WTC11 (cell line): ENCODE results near the gene CAMK2D.

Experiments
- ARID4B ChIP-seq: sonication (generic); formaldehyde crosslinking; IDR thresholded peaks from 2 replicates; pipeline ENCODE4 v1.8.0; 2023; ENCODE audit warnings: missing genetic modification reagents, mild to moderate bottlenecking, borderline replicate concordance
- CTCF ChIP-seq: fragments of 200-600 bp; IDR thresholded peaks from 2 replicates; pipeline ENCODE4 v1.8.0; 2022; ENCODE audit warnings: antibody characterized with exemption
- E2F1 ChIP-seq: sonication (generic); formaldehyde crosslinking; IDR thresholded peaks from 2 replicates; pipeline ENCODE4 v1.8.0; 2022; ENCODE audit warnings: mild to moderate bottlenecking, missing genetic modification reagents
- JUN ChIP-seq: sonication (generic); formaldehyde crosslinking; IDR thresholded peaks from 2 replicates; pipeline ENCODE4 v1.8.0; 2023; ENCODE audit warnings: mild to moderate bottlenecking, missing genetic modification reagents
- MAX ChIP-seq: sonication (generic); formaldehyde crosslinking; IDR thresholded peaks from 2 replicates; pipeline ENCODE4 v1.8.0; 2022; ENCODE audit warnings: mild to moderate bottlenecking, missing genetic modification reagents
- MYBL2 ChIP-seq: sonication (generic); formaldehyde crosslinking; IDR thresholded peaks from 2 replicates; pipeline ENCODE4 v1.8.1; 2023; ENCODE audit warnings: mild to moderate bottlenecking, moderate library complexity, missing genetic modification reagents
- NFYB ChIP-seq: sonication (generic); formaldehyde crosslinking; conservative IDR thresholded peaks from 2 replicates; pipeline ENCODE4 v1.8.0; 2022; ENCODE audit warnings: low read depth, missing genetic modification reagents
- RORB ChIP-seq: fragments of 250-450 bp; sonication (Bioruptor Pico); IDR thresholded peaks from 2 replicates; pipeline ENCODE4 v1.9.0; 2021; ENCODE audit warnings: mild to moderate bottlenecking
- SMAD4 ChIP-seq: sonication (generic); formaldehyde crosslinking; IDR thresholded peaks from 2 replicates; pipeline ENCODE4 v1.8.0; 2022; ENCODE audit warnings: mild to moderate bottlenecking, missing genetic modification reagents
- TCF7 ChIP-seq: sonication (generic); formaldehyde crosslinking; IDR thresholded peaks from 2 replicates; pipeline ENCODE4 v1.8.0; 2022; ENCODE audit warnings: mild to moderate bottlenecking, low read depth, missing genetic modification reagents, moderate library complexity
- TEAD4 ChIP-seq: sonication (generic); formaldehyde crosslinking; IDR thresholded peaks from 2 replicates; pipeline ENCODE4 v1.8.0; 2022; ENCODE audit warnings: mild to moderate bottlenecking, missing genetic modification reagents
- USF1 ChIP-seq: sonication (generic); formaldehyde crosslinking; IDR thresholded peaks from 2 replicates; pipeline ENCODE4 v1.8.0; 2022; ENCODE audit warnings: mild to moderate bottlenecking, missing genetic modification reagents
- ZNF138 ChIP-seq: sonication (generic); formaldehyde crosslinking; conservative IDR thresholded peaks from 2 replicates; pipeline ENCODE4 v1.8.1; 2022; ENCODE audit warnings: mild to moderate bottlenecking, moderate library complexity, missing genetic modification reagents
- ZNF317 ChIP-seq: sonication (generic); formaldehyde crosslinking; IDR thresholded peaks from 2 replicates; pipeline ENCODE4 v1.8.1; 2023; ENCODE audit warnings: low read depth, mild to moderate bottlenecking, moderate library complexity, missing genetic modification reagents, borderline replicate concordance

GRCh38 chr4:113627321-113627720 lies 134.2 kb downstream of the CAMK2D start:
- TF ChIP-seq ZNF317 (CRISPR knock-in tag): no peak
- TF ChIP-seq MAX (CRISPR knock-in tag): no peak
- TF ChIP-seq ZNF138: no peak
- TF ChIP-seq CTCF: no peak
- no peak for TF ChIP-seq JUN (CRISPR knock-in tag)
- TF ChIP-seq TCF7 (CRISPR knock-in tag): no peak
- no peak for TF ChIP-seq NFYB (CRISPR knock-in tag)
- no peak for TF ChIP-seq RORB
- TF ChIP-seq SMAD4 (CRISPR knock-in tag): no peak
- no peak for TF ChIP-seq USF1 (CRISPR knock-in tag)
- no peak for TF ChIP-seq ARID4B (CRISPR knock-in tag)
- no peak for TF ChIP-seq TEAD4 (CRISPR knock-in tag)
- no peak for TF ChIP-seq MYBL2 (CRISPR knock-in tag)
- TF ChIP-seq E2F1 (CRISPR knock-in tag): no peak
